SJSA1 (cell line): ENCODE measurements around the gene STX2. TPM values are rescaled to one million over a fixed set of nuclear protein-coding genes. Genes with fewer than 3 reads are reported as not detected.
"Not testable (repeated sequence)": the region's sequence is repeated elsewhere in the genome, so short reads cannot be mapped to it uniquely, and the experiment has no call there.

Source experiments
- DNase-seq, 2 experiments: peaks; one replicate each; pipeline ENCODE4 v3.0.0-alpha.2; 2015 to 2020; ENCODE audit warnings: low spot score in 2 of 2, low read depth in 1 of 2
- H3K27ac ChIP-seq: fragments of 250-450 bp; sonication (Bioruptor Pico); 2 replicates; pipeline ENCODE4 v1.5.1; 2020; ENCODE audit warnings: mild to moderate bottlenecking, moderate library complexity
- H3K27me3 ChIP-seq: fragments of 250-450 bp; sonication (Bioruptor Pico); replicated peaks from 2 replicates; pipeline ENCODE4 v1.5.1; 2020; ENCODE audit warnings: mild to moderate bottlenecking, moderate library complexity
- H3K36me3 ChIP-seq: fragments of 250-450 bp; sonication (Bioruptor Pico); 2 replicates; pipeline ENCODE4 v1.5.1; 2020; ENCODE audit warnings: mild to moderate bottlenecking
- H3K4me1 ChIP-seq: fragments of 250-450 bp; sonication (Bioruptor Pico); replicated peaks from 2 replicates; pipeline ENCODE4 v1.6.1; 2021; ENCODE audit warnings: mild to moderate bottlenecking
- H3K4me3 ChIP-seq: fragments of 250-450 bp; sonication (Bioruptor Pico); 2 replicates; pipeline ENCODE4 v1.5.1; 2020; ENCODE audit warnings: mild to moderate bottlenecking
- H3K9me3 ChIP-seq: fragments of 250-450 bp; sonication (Bioruptor Pico); replicated peaks from 2 replicates; pipeline ENCODE4 v1.5.1; 2020; ENCODE audit warnings: mild to moderate bottlenecking
- total RNA-seq: library from RNA; depleted of rRNA; stranded (reverse); fragments of >200 nt; shearing (Covaris generic); gene quantifications from 2 replicates; pipeline ENCODE4 v1.2.3, GENCODE V29; 2014

Gene STX2
- total RNA-seq, 1 experiment from 2014 or later, result 47.9 TPM

GRCh38 chr12:130770413-130771028, 68.5 kb downstream of the STX2 start:
- no peak overlapping the region for H3K27ac ChIP-seq
- no peaks in the 10 kb centered on the region; the same call in 1 of the 2 replicates for H3K4me1 ChIP-seq
- no peak overlapping the region for H3K4me3 ChIP-seq
- H3K36me3 ChIP-seq, result no peaks in the 10 kb centered on the region
- no peaks in the 10 kb centered on the region for H3K27me3 ChIP-seq
- H3K9me3 ChIP-seq, result peaks cover 1% of the 10 kb centered on the region
- no peak for DNase-seq

- no peak for DNase-seq
- no peaks in the 10 kb centered on the region for H3K4me1 ChIP-seq
- H3K27ac ChIP-seq, result no peak overlapping the region
- H3K27me3 ChIP-seq, result no peaks in the 10 kb centered on the region
- H3K4me3 ChIP-seq, result no peak overlapping the region
- peaks cover 14% of the 10 kb centered on the region for H3K9me3 ChIP-seq
- H3K36me3 ChIP-seq, result no peaks in the 10 kb centered on the region
Measured at GRCh38 chr12:130768120-130768519, 70.9 kb downstream of the STX2 start.

GRCh38 chr12:130766470-130766869, 72.6 kb downstream of the STX2 start:
- Histone ChIP-seq H3K36me3 (no peaks in the 10 kb centered on the region), H3K4me3 (no peak overlapping the region), H3K27ac (no peak overlapping the region), H3K4me1 (no peaks in the 10 kb centered on the region), H3K9me3 (peaks cover 14% of the 10 kb centered on the region), H3K27me3 (no peaks in the 10 kb centered on the region)
- no peak for DNase-seq

GRCh38 chr12:130765186-130765659, 73.8 kb downstream of the STX2 start:
- no peak overlapping the region for H3K27ac ChIP-seq
- no peaks in the 10 kb centered on the region for H3K27me3 ChIP-seq
- DNase-seq, result no peak
- no peaks in the 10 kb centered on the region for H3K4me1 ChIP-seq
- H3K4me3 ChIP-seq, result no peak overlapping the region
- H3K9me3 ChIP-seq, result peaks cover 14% of the 10 kb centered on the region
- no peaks in the 10 kb centered on the region for H3K36me3 ChIP-seq

- DNase-seq, result peak in 1 of 2 experiments; percentile 18
- Histone ChIP-seq H3K9me3 (peaks cover 14% of the 10 kb centered on the region), H3K27me3 (no peaks in the 10 kb centered on the region), H3K4me1 (no peaks in the 10 kb centered on the region), H3K36me3 (no peaks in the 10 kb centered on the region), H3K4me3 (no peak overlapping the region), H3K27ac (no peak overlapping the region)
Measured at GRCh38 chr12:130764475-130765185, 74.4 kb downstream of the STX2 start.

GRCh38 chr12:130764073-130764472, 75.0 kb downstream of the STX2 start:
- Histone ChIP-seq H3K4me1 (no peaks in the 10 kb centered on the region), H3K27ac (no peak overlapping the region), H3K27me3 (no peaks in the 10 kb centered on the region), H3K9me3 (peaks cover 14% of the 10 kb centered on the region), H3K4me3 (no peak overlapping the region), H3K36me3 (no peaks in the 10 kb centered on the region)
- no peak for DNase-seq

DNA sequence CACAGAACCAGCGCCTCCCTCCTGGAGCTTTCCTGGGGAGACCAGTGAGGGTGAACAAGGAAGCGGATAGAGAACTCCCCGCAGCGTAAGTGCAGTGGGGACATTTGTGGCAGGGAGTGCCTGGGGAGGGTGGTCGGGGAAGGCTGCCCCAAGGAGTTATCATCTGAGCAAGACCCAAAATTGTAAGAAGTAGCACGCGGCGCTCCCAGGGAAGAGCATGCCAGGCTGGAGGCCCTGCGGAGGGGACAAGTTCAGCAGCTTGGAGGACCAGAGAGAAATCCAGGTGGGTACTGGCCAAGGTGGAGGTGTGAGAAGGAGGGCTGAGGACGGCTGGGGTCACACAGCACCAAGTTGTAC, 76.8 kb downstream of the STX2 start:
- Histone ChIP-seq H3K27ac (no peak overlapping the region), H3K4me1 (no peaks in the 10 kb centered on the region), H3K9me3 (peaks cover 14% of the 10 kb centered on the region), H3K27me3 (no peaks in the 10 kb centered on the region), H3K36me3 (no peaks in the 10 kb centered on the region), H3K4me3 (no peak overlapping the region)
- no peak for DNase-seq

GRCh38 chr12:130761537-130762318, 77.3 kb downstream of the STX2 start:
- Histone ChIP-seq H3K9me3 (peaks cover 14% of the 10 kb centered on the region), H3K27me3 (no peaks in the 10 kb centered on the region), H3K4me1 (no peaks in the 10 kb centered on the region), H3K36me3 (no peaks in the 10 kb centered on the region), H3K27ac (no peak overlapping the region), H3K4me3 (no peak overlapping the region)
- peak in 1 of 2 experiments; percentile 5 for DNase-seq

DNA sequence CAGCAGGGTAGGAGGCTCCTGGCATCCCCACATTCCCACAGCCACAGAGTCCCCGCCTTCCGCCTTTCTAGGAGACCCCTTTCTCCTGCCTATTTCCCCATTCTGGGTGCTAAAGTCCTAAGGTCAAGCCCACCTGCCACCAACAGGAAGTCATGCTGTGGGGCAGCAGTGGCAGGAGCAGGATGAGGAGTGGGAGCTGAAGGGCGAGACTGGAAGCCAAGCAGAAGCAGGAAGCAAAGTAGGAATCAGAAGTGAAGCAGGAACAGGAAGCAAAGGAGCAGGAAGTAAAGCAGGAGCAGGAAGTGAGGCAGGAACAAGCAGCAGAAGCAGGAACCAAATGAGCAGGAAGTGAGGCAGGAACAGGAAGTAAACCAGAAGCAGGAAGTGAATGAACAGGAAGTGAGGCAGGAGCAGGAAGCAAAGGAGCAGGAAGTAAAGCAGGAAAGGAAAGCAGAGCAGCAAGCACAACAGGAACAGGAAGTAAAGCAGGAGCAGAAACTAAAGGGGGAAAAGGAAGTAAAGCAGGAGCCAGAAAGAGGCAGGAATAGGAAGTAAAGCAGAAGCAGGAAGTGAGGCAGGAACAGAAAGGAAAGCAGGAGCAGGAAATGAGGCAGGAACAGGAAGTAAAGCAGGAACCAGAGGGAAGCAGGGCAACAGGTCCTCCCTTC, 84.7 kb downstream of the STX2 start:
- no peaks in the 10 kb centered on the region for H3K36me3 ChIP-seq
- no peaks in the 10 kb centered on the region for H3K4me1 ChIP-seq
- H3K4me3 ChIP-seq, result no peak overlapping the region
- H3K27ac ChIP-seq, result no peak overlapping the region
- no peak for DNase-seq
- H3K9me3 ChIP-seq, result 0 out of 2 replicates have a peak, but pooled peaks cover 2% of the 10 kb centered on the region
- H3K27me3 ChIP-seq, result no peaks in the 10 kb centered on the region

DNA sequence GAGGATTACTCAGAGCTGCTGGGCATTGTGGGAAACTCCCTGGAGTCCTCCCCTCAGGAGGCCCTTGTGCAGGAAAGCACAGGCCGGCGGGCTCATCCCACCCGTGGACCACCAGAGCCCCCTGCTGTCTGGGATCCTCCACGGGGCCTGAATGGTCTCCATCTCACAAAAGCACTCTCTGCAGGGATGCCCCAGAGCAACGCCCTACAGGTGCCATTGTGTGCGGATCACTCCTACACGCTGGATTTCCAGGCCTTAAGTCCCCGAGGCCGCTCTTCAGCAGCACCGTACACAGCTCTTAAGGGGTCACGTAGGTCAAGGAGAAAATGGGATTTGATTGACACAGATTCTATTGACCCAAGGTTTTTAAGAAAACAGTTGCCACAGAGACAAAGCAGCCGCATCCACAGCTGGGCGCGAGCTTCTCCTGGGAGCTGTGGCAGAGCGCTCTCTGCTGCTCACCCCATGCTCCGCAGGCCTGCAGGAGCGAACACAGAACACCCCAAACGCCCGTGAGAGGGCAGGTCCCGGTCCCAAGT, 86.3 kb downstream of the STX2 start:
- no peak for DNase-seq
- Histone ChIP-seq H3K36me3 (no peaks in the 10 kb centered on the region), H3K9me3 (0 out of 2 replicates have a peak, but pooled peaks cover 2% of the 10 kb centered on the region), H3K4me1 (no peaks in the 10 kb centered on the region), H3K27ac (no peak overlapping the region), H3K4me3 (no peak overlapping the region), H3K27me3 (no peaks in the 10 kb centered on the region)

DNA sequence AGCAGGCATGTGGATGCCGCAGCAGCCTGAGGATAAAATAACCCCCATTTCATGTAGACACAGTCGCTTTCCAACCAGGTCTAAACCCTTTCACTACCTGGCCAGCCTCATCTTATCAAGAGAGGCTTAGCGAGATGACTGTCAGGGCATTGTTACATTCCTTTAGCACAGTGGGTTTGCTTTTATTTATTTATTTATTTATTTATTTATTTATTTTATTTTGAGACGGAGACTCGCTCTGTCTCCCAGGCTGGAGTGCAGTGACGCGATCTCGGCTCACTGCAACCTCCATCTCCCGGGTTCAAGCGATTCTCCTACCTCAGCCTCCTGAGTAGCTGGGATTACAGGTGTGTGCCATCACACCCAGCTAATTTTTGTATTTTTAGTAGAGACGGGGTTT, 87.0 kb downstream of the STX2 start:
- not testable (repeated sequence) for DNase-seq, H3K4me3 ChIP-seq, H3K36me3 ChIP-seq, H3K27me3 ChIP-seq, H3K4me1 ChIP-seq, H3K9me3 ChIP-seq, H3K27ac ChIP-seq

DNA sequence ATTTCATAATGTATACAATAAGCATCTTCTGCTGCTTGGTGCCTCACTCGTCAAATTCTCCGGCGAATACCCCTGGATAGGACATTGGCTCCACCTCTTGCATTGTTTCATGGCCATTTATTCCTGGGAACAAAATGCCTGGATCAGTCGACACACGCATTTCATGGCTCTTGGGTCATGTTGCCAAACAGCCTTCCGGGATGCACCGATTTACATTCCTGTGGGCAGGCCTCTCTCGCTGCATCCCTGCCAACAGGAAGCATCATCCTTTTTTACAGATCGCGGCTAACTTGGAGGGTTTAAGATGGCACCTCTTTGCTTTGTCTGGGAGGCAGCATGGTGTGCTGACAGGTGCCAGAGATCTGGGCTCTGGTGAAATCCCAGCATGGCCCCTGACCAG, 90.3 kb downstream of the STX2 start:
- Histone ChIP-seq H3K27me3 (no peaks in the 10 kb centered on the region), H3K4me3 (no peak overlapping the region), H3K36me3 (no peaks in the 10 kb centered on the region), H3K9me3 (no peaks in the 10 kb centered on the region), H3K27ac (no peak overlapping the region), H3K4me1 (no peaks in the 10 kb centered on the region)
- DNase-seq, result no peak

DNA sequence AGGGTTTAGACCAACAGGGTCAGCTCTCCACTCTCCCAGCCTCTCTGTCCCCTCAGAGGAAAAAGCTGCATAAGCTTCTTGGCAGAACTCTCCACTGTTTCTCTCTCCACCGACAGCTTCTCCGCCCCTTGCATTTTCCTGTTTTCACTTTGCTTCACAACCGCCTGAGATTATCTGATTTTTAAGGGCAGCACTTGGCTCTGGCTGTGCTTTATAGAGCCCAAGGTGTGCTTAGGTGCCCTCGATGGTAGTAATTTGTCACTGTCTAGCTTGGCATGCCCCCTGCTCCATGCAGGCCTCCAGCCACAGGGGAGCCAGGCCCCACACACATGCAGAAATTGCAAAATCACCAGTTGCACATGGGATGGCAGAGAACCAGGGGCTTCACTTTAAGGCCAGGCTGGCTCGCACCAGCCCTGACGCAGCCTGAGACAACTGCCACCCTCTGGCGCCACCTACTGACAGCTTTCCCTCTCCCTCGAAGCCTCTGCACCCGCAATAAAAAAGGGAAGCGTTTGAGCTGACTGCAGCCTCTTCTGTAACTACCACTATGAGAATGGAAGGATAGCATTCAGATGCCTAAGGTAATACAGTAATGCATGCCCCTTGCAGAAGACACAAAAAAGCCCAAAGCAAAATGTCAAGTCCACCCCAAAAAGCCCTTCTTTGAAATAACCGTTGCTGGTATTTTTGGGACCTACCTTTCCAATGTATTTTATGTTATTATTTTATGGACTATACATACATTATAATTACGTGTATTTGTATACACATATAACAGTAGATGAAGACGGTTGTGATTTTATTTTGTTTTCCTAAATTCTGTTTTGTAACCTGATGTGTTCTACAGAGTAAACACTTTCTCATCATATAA, 90.9 kb downstream of the STX2 start:
- Histone ChIP-seq H3K4me3 (no peak overlapping the region), H3K36me3 (no peaks in the 10 kb centered on the region), H3K9me3 (no peaks in the 10 kb centered on the region), H3K27me3 (no peaks in the 10 kb centered on the region), H3K4me1 (no peaks in the 10 kb centered on the region), H3K27ac (no peak overlapping the region)
- peak; percentile 23 to 54 for DNase-seq
